ENCODE measurements around the gene GDPD1. TPM values are rescaled to one million over a fixed set of nuclear protein-coding genes. Genes with fewer than 3 reads are reported as not detected.

Gene GDPD1
- total and polyA plus RNA-seq, 2 donors (not counting 1 experiment from before 2014, with no cell fraction given) = 0.95 to 2.7 TPM

- Histone ChIP-seq H4K20me1 (ENCODE audit: control insufficient read depth, insufficient read depth, low read length, poor library complexity, severe bottlenecking) (no peaks in the 10 kb centered on the region), H3K27ac (ENCODE audit: low read length in 2 of 2) (no peak overlapping the region), H3K4me2 (replicated peaks; ENCODE audit: low read depth, low read length, poor library complexity, severe bottlenecking) (no peak overlapping the region), H3K79me2 (ENCODE audit: control insufficient read depth, insufficient read depth, low read length) (no peaks in the 10 kb centered on the region), H3K4me3 (ENCODE audit: control extremely low read depth in 1 of 5, extremely low read depth in 1 of 5, insufficient read depth in 1 of 5, low read depth in 2 of 5, low read length in 4 of 5) (no peak overlapping the region), H3K4me1 (ENCODE audit: control insufficient read depth in 2 of 2, insufficient read depth in 2 of 2, low read length in 2 of 2) (peaks cover 4% of the 10 kb centered on the region in 2 donors), H3K36me3 (replicated peaks in 1 of 2; ENCODE audit: control extremely low read depth in 1 of 2, control insufficient read depth in 1 of 2, extremely low read depth in 1 of 2, insufficient read depth in 2 of 2, low read length in 1 of 2) (no peaks in the 10 kb centered on the region), H3K9ac (ENCODE audit: low read length) (no peak overlapping the region), H2AFZ (ENCODE audit: insufficient read depth, low read depth, low read length, poor library complexity, severe bottlenecking) (no peak overlapping the region), H3K9me3 (ENCODE audit: control extremely low read depth in 1 of 3, control insufficient read depth in 2 of 3, insufficient read depth in 1 of 3, low read length in 2 of 3) (no peaks in the 10 kb centered on the region), H3K27me3 (replicated peaks in 1 of 4; ENCODE audit: control extremely low read depth in 1 of 4, control insufficient read depth in 3 of 4, insufficient read depth in 4 of 4, low read length in 3 of 4) (peaks cover 0 to 3% (median 0%) of the 10 kb centered on the region in 4 experiments)
- POLR2A ChIA-PET = no interaction called here
- intact Hi-C loops (cut with micrococcal nuclease) = no loop called here
- DNase-seq (no peak), ATAC-seq (ENCODE audit: low read depth) (no peak)
- TF ChIP-seq CTCF (IDR thresholded peaks at IDR 0.05) (no peak), EZH2 (IDR thresholded peaks at IDR 0.05; ENCODE audit: borderline replicate concordance, insufficient read depth, low read depth, low read length, poor library complexity, severe bottlenecking) (no peak)
- Mint-ChIP-seq H3K27me3 (peaks cover 7% of the 10 kb centered on the region), H3K27ac (no peak overlapping the region), H3K9me3 (ENCODE audit: insufficient read depth) (peaks cover 3% of the 10 kb centered on the region), H3K4me3 (no peak overlapping the region), H3K4me1 (peaks cover 13% of the 10 kb centered on the region)
- CTCF ChIA-PET = no interaction called here
- WGBS (ENCODE audit: insufficient coverage) = 88% methylated on average over 1 of the region's 2 CpGs
Observed at GRCh38 chr17:59298521-59298920, 78.2 kb downstream of the GDPD1 start.

- Histone ChIP-seq H3K9me3 (ENCODE audit: control extremely low read depth in 1 of 3, control insufficient read depth in 2 of 3, insufficient read depth in 1 of 3, low read length in 2 of 3) (peaks cover 0 to 3% (median 0%) of the 10 kb centered on the region in 3 donors), H3K9ac (ENCODE audit: low read length) (no peak overlapping the region), H3K27ac (ENCODE audit: low read length in 2 of 2) (no peak overlapping the region), H3K4me2 (replicated peaks; ENCODE audit: low read depth, low read length, poor library complexity, severe bottlenecking) (no peak overlapping the region), H3K27me3 (replicated peaks in 1 of 4; ENCODE audit: control extremely low read depth in 1 of 4, control insufficient read depth in 3 of 4, insufficient read depth in 4 of 4, low read length in 3 of 4) (peaks cover 0 to 3% (median 0%) of the 10 kb centered on the region in 4 experiments), H3K4me3 (ENCODE audit: control extremely low read depth in 1 of 5, extremely low read depth in 1 of 5, insufficient read depth in 1 of 5, low read depth in 2 of 5, low read length in 4 of 5) (no peak overlapping the region), H3K36me3 (replicated peaks in 1 of 2; ENCODE audit: control extremely low read depth in 1 of 2, control insufficient read depth in 1 of 2, extremely low read depth in 1 of 2, insufficient read depth in 2 of 2, low read length in 1 of 2) (no peaks in the 10 kb centered on the region), H4K20me1 (ENCODE audit: control insufficient read depth, insufficient read depth, low read length, poor library complexity, severe bottlenecking) (no peaks in the 10 kb centered on the region), H2AFZ (ENCODE audit: insufficient read depth, low read depth, low read length, poor library complexity, severe bottlenecking) (no peak overlapping the region), H3K79me2 (ENCODE audit: control insufficient read depth, insufficient read depth, low read length) (no peaks in the 10 kb centered on the region), H3K4me1 (ENCODE audit: control insufficient read depth in 2 of 2, insufficient read depth in 2 of 2, low read length in 2 of 2) (peaks cover 4% of the 10 kb centered on the region in 2 donors)
- Mint-ChIP-seq H3K9me3 (ENCODE audit: insufficient read depth) (peaks cover 3% of the 10 kb centered on the region), H3K27ac (no peak overlapping the region), H3K27me3 (peaks cover 10% of the 10 kb centered on the region), H3K4me1 (peaks cover 13% of the 10 kb centered on the region), H3K4me3 (no peak overlapping the region)
- POLR2A ChIA-PET = no interaction called here
- CTCF ChIA-PET = interaction anchor here (0.7 to 1.4 kb wide), 2 partner anchors 11 to 141 kb away, joined by 3 read pairs; no protein-coding TSS in a partner anchor
- intact Hi-C loops (cut with micrococcal nuclease) = no loop called here
- ATAC-seq (ENCODE audit: low read depth) (no peak), DNase-seq (no peak)
- TF ChIP-seq CTCF (IDR thresholded peaks at IDR 0.05) = no peak
- no peak for TF ChIP-seq EZH2 (IDR thresholded peaks at IDR 0.05; ENCODE audit: borderline replicate concordance, insufficient read depth, low read depth, low read length, poor library complexity, severe bottlenecking)
- 90% methylated on average over 2 of the region's 2 CpGs for WGBS (ENCODE audit: insufficient coverage)
Observed at GRCh38 chr17:59299400-59300092, 79.2 kb downstream of the GDPD1 start.

Measured in B cell (primary cell).